Adrenal gland (tissue), 12 donors: ENCODE results near the gene TRPV5. TPM values are rescaled to one million over a fixed set of nuclear protein-coding genes. Genes with fewer than 3 reads are reported as not detected.

Experiments used
- DNase-seq, 7 donors: peaks; one replicate each; pipeline ENCODE4 v3.0.0-alpha.2; 2019 to 2020
- H3K27ac ChIP-seq, 5 donors: fragments of 200-600 bp; sonication (generic) in 4 of 5; 1 replicate in 3 of 5; 2 replicates in 2 of 5; pipeline versions ENCODE4 v1.5.1 to v1.8.0; 2016 to 2020; ENCODE audit warnings: mild to moderate bottlenecking in 1 of 5
- H3K27me3 ChIP-seq: fragments of 200-600 bp; 2 replicates; pipeline ENCODE4 v1.8.0; 2021
- H3K36me3 ChIP-seq, 2 donors: fragments of 200-600 bp; replicated peaks in 1 of 2; 1 replicate in 1 of 2; 2 replicates in 1 of 2; pipeline versions ENCODE4 v1.5.1 to v1.8.0; 2018 to 2022
- H3K4me1 ChIP-seq, 2 donors: fragments of 200-600 bp; replicated peaks in 1 of 2; 1 replicate in 1 of 2; 2 replicates in 1 of 2; pipeline versions ENCODE4 v1.5.1 to v1.8.0; 2018 to 2021
- H3K4me3 ChIP-seq, 4 donors: fragments of 200-600 bp; sonication (generic) in 3 of 4; one replicate each; pipeline ENCODE4 v1.5.1; 2016 to 2018
- H3K9me3 ChIP-seq, 3 donors: fragments of 200-600 bp; sonication (generic) in 1 of 3; replicated peaks in 1 of 3; 1 replicate in 2 of 3; 2 replicates in 1 of 3; pipeline versions ENCODE4 v1.5.1 to v1.8.0; 2016 to 2021
- POLR2A ChIP-seq, 2 donors: fragments of 450-650 bp; IDR thresholded peaks; one replicate each; pipeline ENCODE4 v1.6.1; 2017; ENCODE audit warnings: antibody characterized with exemption in 2 of 2, mild to moderate bottlenecking in 2 of 2, moderate library complexity in 1 of 2
- WGBS, 4 donors: extraction: QIAGEN DNeasy Blood & Tissue Kit in 2 of 4; methylation state at CpG; one replicate each; pipeline versions ENCODE4 v1.1.5 to v1.1.7; 2013 to 2017; 5-methylcytosine and 5-hydroxymethylcytosine counted together
- intact Hi-C, 2 donors: fragments of 100-400 bp; cut with DNase I; formaldehyde crosslinking; loops; one replicate each; pipeline versions ENCODE4 v1.14.1 to v1.15.0; 2022 to 2023
- polyA plus RNA-seq, 3 donors: library from polyadenylated mRNA; stranded (reverse); fragments of 200-250 nt in 2 of 3; fragments of 350-450 nt in 1 of 3; fragmentation: Illumina TruSeq in 1 of 3; extraction: RNeasy Lipid Tissue Mini Kit (QIAGEN cat#74804) in 1 of 3; gene quantifications; one replicate each; pipeline ENCODE4 v1.2.3, GENCODE V29; 2013 to 2014
- total RNA-seq, 9 donors: library from RNA; depleted of rRNA in 4 of 9; stranded (reverse); fragments of >200 nt in 4 of 9; fragments of 120-200 nt in 1 of 9; fragmentation: NEBNext Ultra II Directional in 1 of 9; extraction: Animal tissue kit (Norgen Biotek cat#: 25700) in 1 of 9; gene quantifications; one replicate each; pipeline versions ENCODE4 v1.1.0 to v1.2.4, GENCODE V29; 2013 to 2023
- TF ChIP-seq, protein P1 (sequence below), 6 experiments: fragments of 450-650 bp in 4 of 6; fragments of 200-600 bp in 2 of 6; sonication (generic) in 1 of 6; IDR thresholded peaks; 1 replicate in 5 of 6; 2 replicates in 1 of 6; pipeline versions ENCODE4 v1.5.1 to v1.8.0; 2016 to 2021; ENCODE audit warnings: antibody characterized with exemption in 6 of 6, mild to moderate bottlenecking in 2 of 6, moderate library complexity in 1 of 6
- donor health status: healthy with polysubstance abuse.
- donor health status: Bipolar disorder and iron deficiency.
- donor health status: DM: yes; HTN: yes; CAD: no.
- donor health status: DM: no; HTN: no; CAD: no.
- donor health status: DM: no; HTN: no; CAD: no.
- donor health status: DM: yes; HTN: yes; CAD: no.

The TRPV5 gene
- total and polyA plus RNA-seq, 12 donors, result not detected

DNA sequence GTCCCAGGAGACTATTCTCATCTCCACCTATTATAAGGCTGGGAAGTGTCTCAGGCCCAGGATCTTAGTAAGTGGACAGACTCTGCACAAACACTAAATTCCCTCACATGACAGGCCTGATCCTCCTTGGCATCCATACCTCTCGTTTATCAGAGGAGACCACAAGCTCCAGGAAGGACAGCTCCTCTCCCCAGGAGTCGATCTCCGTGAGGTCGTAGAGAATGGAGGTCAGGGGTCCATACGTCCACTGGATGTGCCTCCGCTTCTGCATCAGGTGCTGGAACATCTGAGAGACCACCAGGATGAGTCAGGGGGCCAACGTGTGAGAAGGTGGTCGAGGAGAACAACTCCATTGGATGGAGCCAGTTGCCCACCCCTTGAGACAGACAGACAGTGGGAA is 5.6 kb downstream of the TRPV5 start:
- no peaks in the 10 kb centered on the region for H3K4me1 ChIP-seq
- no peaks in the 10 kb centered on the region for H3K9me3 ChIP-seq
- TF ChIP-seq, protein P1, sequence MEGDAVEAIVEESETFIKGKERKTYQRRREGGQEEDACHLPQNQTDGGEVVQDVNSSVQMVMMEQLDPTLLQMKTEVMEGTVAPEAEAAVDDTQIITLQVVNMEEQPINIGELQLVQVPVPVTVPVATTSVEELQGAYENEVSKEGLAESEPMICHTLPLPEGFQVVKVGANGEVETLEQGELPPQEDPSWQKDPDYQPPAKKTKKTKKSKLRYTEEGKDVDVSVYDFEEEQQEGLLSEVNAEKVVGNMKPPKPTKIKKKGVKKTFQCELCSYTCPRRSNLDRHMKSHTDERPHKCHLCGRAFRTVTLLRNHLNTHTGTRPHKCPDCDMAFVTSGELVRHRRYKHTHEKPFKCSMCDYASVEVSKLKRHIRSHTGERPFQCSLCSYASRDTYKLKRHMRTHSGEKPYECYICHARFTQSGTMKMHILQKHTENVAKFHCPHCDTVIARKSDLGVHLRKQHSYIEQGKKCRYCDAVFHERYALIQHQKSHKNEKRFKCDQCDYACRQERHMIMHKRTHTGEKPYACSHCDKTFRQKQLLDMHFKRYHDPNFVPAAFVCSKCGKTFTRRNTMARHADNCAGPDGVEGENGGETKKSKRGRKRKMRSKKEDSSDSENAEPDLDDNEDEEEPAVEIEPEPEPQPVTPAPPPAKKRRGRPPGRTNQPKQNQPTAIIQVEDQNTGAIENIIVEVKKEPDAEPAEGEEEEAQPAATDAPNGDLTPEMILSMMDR (IDR thresholded peaks at IDR 0.05), result no peak
- TF ChIP-seq POLR2A (IDR thresholded peaks at IDR 0.05), result no peak
- H3K4me3 ChIP-seq, result no peak overlapping the region
- DNase-seq, result no peak
- intact Hi-C loops, result no loop called here
- H3K27ac ChIP-seq, result peak overlapping the region in 2 of 5 donors; percentile 40 to 41
- no peaks in the 10 kb centered on the region for H3K27me3 ChIP-seq
- WGBS, 4 donors, result 64 to 79% (median 71%) methylated on average over 6 to 8 of the region's 8 CpGs
- H3K36me3 ChIP-seq, result no peaks in the 10 kb centered on the region

DNA sequence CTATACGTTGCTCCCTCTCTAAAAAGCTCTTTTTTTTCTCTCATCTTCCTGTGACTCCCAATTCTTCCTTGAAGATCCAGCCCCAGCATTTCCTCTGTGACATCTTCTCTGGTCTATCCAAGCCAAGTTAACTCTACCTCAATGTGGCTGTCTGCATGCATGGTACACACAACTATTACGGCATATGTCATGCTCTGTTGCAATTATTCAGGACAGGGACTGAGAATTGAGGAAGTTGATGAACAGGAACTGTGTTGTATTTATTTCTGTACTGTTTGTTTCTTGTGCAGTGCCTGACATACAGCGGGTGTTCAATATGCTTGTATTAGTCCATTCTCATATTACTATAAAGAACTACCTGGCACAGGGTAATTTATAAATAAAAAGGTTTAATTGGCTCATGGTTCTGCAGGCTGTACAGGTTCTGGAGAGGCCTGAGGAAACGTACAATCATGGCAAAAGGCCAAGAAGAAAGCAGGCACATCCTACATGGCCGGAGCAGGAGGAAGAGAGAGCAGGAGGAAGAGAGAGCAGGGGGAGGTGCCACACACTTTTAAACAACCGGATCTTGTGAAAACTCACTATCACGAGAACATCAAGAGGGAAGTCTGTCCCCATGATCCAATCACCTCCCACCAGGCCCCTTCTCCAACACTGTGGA is 6.3 kb downstream of the TRPV5 start:
- H3K4me3 ChIP-seq, result no peak overlapping the region
- H3K36me3 ChIP-seq, result no peaks in the 10 kb centered on the region
- intact Hi-C loops, result no loop called here
- no peaks in the 10 kb centered on the region for H3K4me1 ChIP-seq
- no peaks in the 10 kb centered on the region for H3K27me3 ChIP-seq
- WGBS, 4 donors, result 44 to 60% (median 53%) methylated on average over 7 of the region's 7 CpGs
- no peak for TF ChIP-seq POLR2A (IDR thresholded peaks at IDR 0.05)
- TF ChIP-seq, protein P1 (IDR thresholded peaks at IDR 0.05), result no peak
- DNase-seq, result peak in 2 of 7 donors; percentile 29 to 44
- H3K27ac ChIP-seq, result peak overlapping the region in 2 of 5 donors; percentile 40 to 54
- H3K9me3 ChIP-seq, result no peaks in the 10 kb centered on the region

DNA sequence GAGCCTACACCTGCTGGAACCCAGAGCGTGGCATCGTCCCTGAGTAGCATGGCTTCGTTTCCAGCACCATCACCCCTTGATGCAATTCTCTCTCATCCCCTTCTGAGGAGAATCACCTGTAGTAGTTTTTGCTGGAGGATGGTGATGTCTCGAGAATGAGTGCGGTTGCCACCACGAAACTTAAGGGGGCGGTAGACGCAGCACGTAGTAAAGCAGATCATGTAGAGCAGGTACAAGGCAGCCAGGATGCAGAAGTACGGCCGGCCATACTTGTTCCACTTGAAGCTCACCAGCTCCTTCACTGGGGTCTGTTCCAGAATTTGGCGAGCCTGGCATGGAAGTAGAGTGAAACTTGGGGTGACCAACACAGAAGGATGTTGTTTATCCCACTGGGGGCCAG is 8.1 kb downstream of the TRPV5 start:
- H3K9me3 ChIP-seq, result no peaks in the 10 kb centered on the region
- no peak for DNase-seq
- no peaks in the 10 kb centered on the region for H3K4me1 ChIP-seq
- H3K27me3 ChIP-seq, result no peaks in the 10 kb centered on the region
- no peak overlapping the region for H3K4me3 ChIP-seq
- no peak overlapping the region for H3K27ac ChIP-seq
- no peaks in the 10 kb centered on the region for H3K36me3 ChIP-seq
- no peak for TF ChIP-seq POLR2A (IDR thresholded peaks at IDR 0.05)
- TF ChIP-seq, protein P1 (IDR thresholded peaks at IDR 0.05), result no peak
- 57 to 70% (median 63%) methylated on average over 12 of the region's 12 CpGs for WGBS, 4 donors
- intact Hi-C loops, result no loop called here

GRCh38 chr7:142923391-142923790 is 10.2 kb downstream of the TRPV5 start:
- TF ChIP-seq, protein P1 (IDR thresholded peaks at IDR 0.05), result no peak
- TF ChIP-seq POLR2A (IDR thresholded peaks at IDR 0.05), result no peak
- 44 to 67% (median 50%) methylated on average over 2 of the region's 2 CpGs for WGBS, 4 donors

More at GRCh38 chr7:142923391-142923790, 10.2 kb downstream of the TRPV5 start:
- Histone ChIP-seq H3K27me3 (no peaks in the 10 kb centered on the region), H3K27ac (no peak overlapping the region), H3K4me3 (no peak overlapping the region), H3K9me3 (no peaks in the 10 kb centered on the region), H3K4me1 (no peaks in the 10 kb centered on the region), H3K36me3 (no peaks in the 10 kb centered on the region)
- no peak for DNase-seq
- intact Hi-C loops, result no loop called here
